NCI-H82 treated with DMSO at 0.1 percent for 48 hours (cell line): Measurements from ENCODE around the gene AK1.

Experiments
- DNase-seq: peaks from one replicate; lab custom pipeline; 2025; ENCODE audit not compliant: unreplicated experiment; lab: John Stamatoyannopoulos, UW

Gene AK1

DNA sequence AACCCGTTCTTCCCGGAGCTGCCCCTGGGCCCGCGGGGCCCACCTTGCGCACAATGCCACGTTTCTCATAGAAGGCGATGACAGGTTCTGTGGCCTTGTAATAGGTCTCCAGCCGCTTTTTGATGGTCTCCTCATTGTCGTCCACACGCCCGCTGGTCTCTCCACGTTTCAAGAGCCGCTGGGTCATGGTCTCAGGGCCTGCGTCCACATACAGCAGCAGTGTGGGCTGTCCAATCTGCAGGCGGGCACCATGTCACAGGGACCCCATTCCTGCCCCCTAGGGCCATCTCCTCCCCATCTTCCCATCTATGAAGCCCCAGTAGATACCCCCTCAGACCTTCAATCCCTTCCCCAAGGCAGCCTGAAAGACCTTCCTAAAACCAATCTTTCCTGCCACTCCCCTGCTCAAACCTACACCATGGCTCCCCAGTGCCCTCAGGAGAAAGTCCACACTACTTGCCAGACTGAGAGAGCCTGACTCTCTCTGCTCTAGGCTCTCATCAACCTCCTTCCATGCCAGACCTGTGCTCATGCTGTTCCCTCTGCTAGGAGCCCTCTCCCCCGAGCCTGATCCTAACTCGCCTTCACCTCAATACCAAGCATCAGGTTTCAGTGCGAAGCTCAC is 9.1 kb downstream of the AK1 start:
- no peak for DNase-seq

GRCh38 chr9:127867356-127868277 is 9.9 kb downstream of the AK1 start:
- DNase-seq: no peak

GRCh38 chr9:127866535-127866934 is 10.9 kb downstream of the AK1 start:
- no peak for DNase-seq

GRCh38 chr9:127865645-127866464 is 11.6 kb downstream of the AK1 start:
- no peak for DNase-seq

DNA sequence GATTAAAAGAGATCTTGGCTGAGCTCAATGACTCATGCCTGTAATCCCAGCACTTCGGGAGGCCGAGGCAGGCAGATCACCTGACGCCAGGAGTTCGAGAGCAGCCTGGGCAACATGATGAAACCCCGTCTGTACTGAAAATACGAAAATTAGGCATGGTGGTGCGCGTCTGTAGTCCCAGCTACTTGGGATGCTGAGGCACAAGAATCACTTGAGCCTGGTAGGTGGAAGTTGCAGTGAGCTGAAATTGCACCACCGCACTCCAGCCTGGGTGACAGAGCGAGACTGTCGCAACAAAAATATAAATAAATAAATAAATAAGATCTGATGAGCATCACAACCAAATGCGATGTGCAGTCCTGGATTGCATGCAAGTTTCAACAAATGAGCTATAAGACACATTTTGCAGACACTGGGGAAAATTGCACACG is 14.3 kb downstream of the AK1 start:
- no peak for DNase-seq

DNA sequence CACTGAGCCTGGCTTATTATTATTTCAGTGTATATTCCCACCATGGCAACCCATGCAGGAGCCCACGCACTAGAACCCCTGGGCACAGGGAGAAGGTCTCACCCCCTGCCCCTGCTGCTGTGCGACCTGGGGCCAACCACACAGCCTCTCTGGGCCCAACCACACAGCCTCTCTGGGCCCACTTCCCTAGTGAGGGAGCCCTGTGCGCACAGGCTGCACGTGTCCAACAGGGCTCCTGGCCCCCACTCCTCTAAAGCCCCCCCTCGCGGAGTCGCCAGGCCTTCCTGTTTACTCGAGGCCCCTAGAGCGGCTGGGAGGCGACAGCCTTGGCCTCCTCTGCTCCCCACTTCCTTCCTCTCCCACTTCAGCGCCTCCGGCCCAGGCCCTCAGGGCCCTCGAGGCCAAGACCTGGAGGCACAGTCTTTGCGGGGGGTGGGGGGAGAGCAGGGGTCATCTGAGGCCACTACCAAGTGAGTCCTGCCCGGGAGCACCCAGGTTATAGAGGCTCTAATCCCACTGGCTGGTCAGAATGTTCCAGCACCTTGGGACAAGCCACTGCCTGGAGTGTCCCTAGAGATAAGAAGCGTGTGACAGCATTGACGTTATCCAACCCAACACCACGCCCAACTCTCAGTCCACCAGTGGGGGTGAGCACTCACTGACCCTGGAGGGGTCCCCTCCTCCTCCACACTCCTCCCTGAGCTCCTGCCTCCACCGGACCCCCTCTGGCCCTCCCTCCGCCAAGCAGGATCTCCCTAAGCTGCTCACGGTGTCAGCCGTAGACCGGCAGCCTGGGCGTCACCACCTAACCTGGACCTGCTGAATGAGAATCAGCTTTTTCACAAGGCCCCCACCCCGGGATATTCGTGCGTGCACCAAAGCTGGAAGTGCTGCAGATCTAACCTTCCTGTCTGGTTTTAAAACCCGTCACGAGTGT is 15.1 kb downstream of the AK1 start:
- no peak for DNase-seq

- no peak for DNase-seq
Measured at GRCh38 chr9:127860779-127861178, 16.7 kb downstream of the AK1 start.

DNA sequence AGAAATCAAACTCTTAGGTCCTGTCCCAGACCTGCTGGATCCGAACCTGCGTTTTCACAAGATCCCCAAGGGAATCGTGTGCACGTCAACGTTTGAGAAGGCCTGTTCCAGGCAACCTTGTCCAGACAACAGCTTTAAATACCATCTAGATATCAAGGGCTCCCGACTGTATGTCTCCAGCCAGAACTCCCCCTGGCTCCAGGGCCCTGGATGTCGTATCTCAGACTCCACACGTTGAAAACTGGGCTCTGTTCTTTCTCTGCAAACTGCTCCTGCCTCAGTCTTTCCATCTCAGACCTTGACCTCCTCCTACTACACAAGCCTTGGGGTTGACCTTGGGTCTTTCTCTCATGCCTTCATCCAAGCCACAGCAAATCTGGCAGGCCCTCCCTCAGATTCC is 17.2 kb downstream of the AK1 start:
- DNase-seq: no peak

GRCh38 chr9:127858041-127858512 is 19.4 kb downstream of the AK1 start:
- peak; percentile 58 for DNase-seq

- DNase-seq: no peak
Measured at GRCh38 chr9:127857278-127857677, 20.2 kb downstream of the AK1 start.

DNA sequence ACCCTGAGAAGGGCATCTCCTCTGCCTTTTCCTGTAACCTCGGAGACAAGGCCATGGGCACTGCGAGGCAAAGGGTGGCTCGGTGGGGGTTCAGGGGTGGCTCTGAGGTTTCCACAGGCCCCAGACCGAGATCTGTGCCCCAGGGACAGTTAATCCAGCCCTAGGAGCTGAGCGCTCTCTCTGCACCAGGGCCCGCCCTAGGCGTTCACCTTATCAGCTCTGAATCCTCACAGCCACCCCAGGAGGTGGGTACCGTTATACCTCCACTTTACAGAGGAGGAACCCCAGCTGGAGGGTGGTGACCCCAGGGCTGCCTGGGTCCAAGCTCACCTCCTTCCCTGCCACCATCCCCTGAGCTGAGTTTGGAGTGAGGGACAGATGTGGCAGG is 20.8 kb downstream of the AK1 start:
- no peak for DNase-seq

DNA sequence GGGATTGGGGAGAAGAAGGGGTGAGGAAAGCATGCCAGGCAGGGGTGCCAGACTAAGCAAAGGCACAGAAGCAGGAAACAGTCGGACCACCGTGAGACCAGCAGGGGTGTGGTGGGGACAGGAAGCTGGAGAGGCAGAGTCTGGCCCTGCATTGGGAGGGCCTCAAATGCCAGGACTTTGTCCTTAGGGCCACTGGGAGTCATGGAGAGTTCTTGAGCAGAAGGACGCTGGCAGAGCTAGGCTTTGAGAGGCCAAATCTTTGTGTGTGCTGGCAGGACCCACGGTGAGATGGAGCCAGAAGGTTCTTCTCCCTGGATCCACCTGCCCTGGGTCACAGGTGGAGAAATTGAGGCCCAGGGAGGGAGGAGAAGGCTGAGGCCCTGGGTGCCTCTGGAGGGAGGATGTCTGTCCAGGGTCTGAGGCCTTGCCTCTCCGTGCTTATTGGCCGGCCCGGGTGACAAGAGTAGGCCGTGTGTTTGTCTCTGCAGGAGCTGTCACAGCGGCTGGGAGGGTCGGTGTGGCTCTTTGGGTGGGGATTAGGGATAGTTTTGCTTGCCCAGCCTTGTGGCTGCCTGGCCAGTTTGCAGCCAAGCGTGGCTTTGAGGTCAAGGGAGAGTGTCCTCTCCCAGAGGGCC is 21.3 kb downstream of the AK1 start:
- DNase-seq: no peak

GRCh38 chr9:127855522-127855921 is 22.0 kb downstream of the AK1 start:
- no peak for DNase-seq

- DNase-seq: no peak
Measured at GRCh38 chr9:127854960-127855359, 22.5 kb downstream of the AK1 start.

- no peak for DNase-seq
Measured at GRCh38 chr9:127854184-127854806, 23.2 kb downstream of the AK1 start, which contains the start of gene ENG. Gene ENG, minus strand, starts transcription at chr9:127854658. Its CDS starts 303 bp downstream, at chr9:127854355.

- no peak for DNase-seq
Measured at GRCh38 chr9:127853312-127854183, 23.9 kb downstream of the AK1 start.

DNA sequence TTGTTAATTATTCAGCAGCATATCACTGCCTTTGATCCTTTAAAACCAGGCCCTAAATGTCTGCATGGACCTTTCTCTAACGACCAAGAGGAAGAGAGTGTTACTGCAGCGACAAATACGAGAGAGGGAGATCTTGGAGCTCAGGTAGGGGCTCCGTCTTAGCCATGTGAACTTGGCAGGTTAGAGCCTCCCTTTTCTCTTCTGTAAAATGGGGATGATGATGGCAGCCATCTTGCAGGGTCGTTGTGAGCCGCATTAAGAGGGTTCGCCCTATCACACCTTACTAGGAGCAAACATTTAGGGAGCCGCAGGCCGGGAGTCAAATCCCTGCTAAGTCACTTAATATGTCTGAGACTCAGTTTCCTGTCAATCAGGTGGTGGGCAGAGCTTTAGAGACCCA is 24.6 kb downstream of the AK1 start:
- DNase-seq: no peak

GRCh38 chr9:127850286-127850830 is 27.1 kb downstream of the AK1 start:
- DNase-seq: no peak
